Esophagus (tissue), 2 donors: ENCODE results near the gene USP7. TPM values are rescaled to one million over a fixed set of nuclear protein-coding genes. Genes with fewer than 3 reads are reported as not detected.
"Not testable (repeated sequence)": the region's sequence is repeated elsewhere in the genome, so short reads cannot be mapped to it uniquely, and the experiment has no call there.

ENCODE experiments used
- H3K27ac ChIP-seq, 2 donors: one replicate each; pipeline ENCODE4 v1.5.1; 2013; ENCODE audit warnings: low read depth in 2 of 2, mild to moderate bottlenecking in 2 of 2, inconsistent platforms in 1 of 2, low read length in 1 of 2, moderate library complexity in 1 of 2
- H3K27me3 ChIP-seq, 2 donors: one replicate each; pipeline ENCODE4 v1.6.1; 2013; ENCODE audit warnings: low read length in 2 of 2, control low read depth in 1 of 2, mild to moderate bottlenecking in 1 of 2; ENCODE audit not compliant: insufficient read depth in 2 of 2, control insufficient read depth in 1 of 2
- H3K36me3 ChIP-seq, 2 donors: one replicate each; pipeline ENCODE4 v1.6.1; 2013; ENCODE audit warnings: low read length in 1 of 2; ENCODE audit not compliant: control insufficient read depth in 2 of 2, insufficient read depth in 2 of 2
- H3K4me1 ChIP-seq, 2 donors: one replicate each; pipeline ENCODE4 v1.6.1; 2013; ENCODE audit warnings: low read length in 1 of 2; ENCODE audit not compliant: control insufficient read depth in 2 of 2, insufficient read depth in 2 of 2
- H3K4me3 ChIP-seq, 2 donors: one replicate each; pipeline ENCODE4 v1.5.1; 2013; ENCODE audit warnings: low read length in 2 of 2, mild to moderate bottlenecking in 2 of 2, low read depth in 1 of 2, moderate library complexity in 1 of 2
- H3K9me3 ChIP-seq, 2 donors: one replicate each; pipeline ENCODE4 v1.6.1; 2013; ENCODE audit warnings: mild to moderate bottlenecking in 2 of 2, low read depth in 1 of 2, low read length in 1 of 2, moderate library complexity in 1 of 2; ENCODE audit not compliant: control insufficient read depth in 2 of 2, insufficient read depth in 1 of 2
- WGBS, 2 donors: extraction: QIAGEN DNeasy Blood & Tissue Kit; methylation state at CpG; one replicate each; pipeline ENCODE4 v1.1.7; 2013; 5-methylcytosine and 5-hydroxymethylcytosine counted together
- polyA plus RNA-seq, 2 donors: library from polyadenylated mRNA; stranded (reverse); fragments of 200-250 nt; gene quantifications; one replicate each; pipeline ENCODE4 v1.2.3, GENCODE V29; 2013
- donor health status: healthy with polysubstance abuse.
- donor health status: Bipolar disorder and iron deficiency.

The USP7 gene
- polyA plus RNA-seq, 2 donors: 27.8 to 34.6 TPM

DNA sequence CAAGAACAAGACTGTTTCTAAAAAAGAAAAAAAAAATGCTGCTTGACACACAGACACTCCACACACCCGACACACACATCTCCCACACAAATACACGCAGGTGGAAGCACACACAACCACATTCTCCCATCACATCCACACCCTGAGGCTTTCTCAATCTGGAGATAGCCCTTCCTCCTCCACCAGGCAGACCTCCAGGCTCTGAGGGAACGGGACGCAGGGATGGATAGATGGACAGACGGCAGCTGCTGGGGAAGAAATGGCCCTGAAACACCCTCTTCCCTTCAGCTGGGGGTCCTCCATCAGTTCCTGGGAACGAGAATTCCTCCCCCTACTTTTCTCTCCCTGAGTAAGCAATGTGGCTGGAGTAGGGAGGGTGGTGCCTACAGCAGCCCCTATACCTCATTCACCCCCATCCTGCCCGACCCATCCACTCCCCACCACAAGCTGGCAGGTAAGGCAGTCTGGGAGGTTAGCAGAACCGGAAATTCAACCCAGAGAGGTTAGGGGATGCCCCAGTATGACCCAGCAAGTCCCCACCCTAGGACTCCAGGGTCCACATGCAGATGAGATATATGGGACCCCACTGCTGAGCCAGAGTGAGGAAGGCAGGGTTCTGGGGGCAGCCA lies 85.7 kb downstream of the USP7 start:
- no peak overlapping the region for H3K4me3 ChIP-seq
- peak overlapping the region; percentile 18 to 82 for H3K27ac ChIP-seq
- H3K27me3 ChIP-seq: no peaks in the 10 kb centered on the region
- no peaks in the 10 kb centered on the region for H3K9me3 ChIP-seq
- H3K36me3 ChIP-seq: no peaks in the 10 kb centered on the region
- peaks cover 0 to 6% of the 10 kb centered on the region in 2 donors for H3K4me1 ChIP-seq
- 55 to 64% methylated on average over 8 of the region's 8 CpGs for WGBS, 2 donors

DNA sequence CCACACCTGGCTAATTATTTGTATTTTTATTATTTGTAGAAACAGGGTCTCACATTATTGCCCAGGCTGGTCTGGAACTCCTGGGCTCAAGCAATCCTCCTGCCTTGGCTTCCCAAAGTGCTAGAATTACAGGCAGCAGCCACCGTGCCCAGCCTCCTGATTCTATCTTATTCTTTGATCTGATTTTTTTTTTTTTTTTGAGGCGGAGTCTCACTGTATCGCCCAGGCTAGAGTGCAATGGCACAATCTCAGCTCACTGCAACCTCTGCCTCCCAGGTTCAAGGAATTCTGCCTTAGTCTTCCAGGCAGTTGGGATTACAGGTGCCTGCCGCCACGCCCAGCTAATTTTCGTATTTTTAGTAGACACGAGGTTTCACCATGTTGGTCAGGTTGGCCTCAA lies 88.4 kb downstream of the USP7 start:
- H3K4me1 ChIP-seq, H3K4me3 ChIP-seq, H3K27me3 ChIP-seq, H3K27ac ChIP-seq, H3K9me3 ChIP-seq, H3K36me3 ChIP-seq: not testable (repeated sequence)
- 65 to 80% methylated on average over 7 of the region's 7 CpGs for WGBS, 2 donors

DNA sequence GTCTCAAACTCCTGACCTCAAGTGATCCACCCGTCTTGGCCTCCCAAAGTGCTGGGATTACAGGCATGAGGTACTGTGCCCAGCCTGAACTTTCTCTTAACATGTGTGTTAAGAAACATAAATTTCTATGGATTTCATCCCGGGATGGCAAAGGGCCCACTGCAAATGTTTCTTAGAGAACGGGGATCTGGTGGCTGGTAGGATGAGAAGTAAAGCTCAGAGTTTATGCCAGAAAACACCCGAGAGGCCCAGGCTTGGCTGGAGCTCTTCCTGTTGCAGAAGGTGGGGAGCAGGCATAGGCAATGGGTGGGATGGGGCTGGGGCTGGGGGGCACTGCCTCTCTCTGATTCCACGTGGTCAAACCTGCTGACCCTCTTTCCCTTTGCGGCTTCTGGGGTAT lies 89.3 kb downstream of the USP7 start:
- H3K27me3 ChIP-seq: no peaks in the 10 kb centered on the region
- H3K4me1 ChIP-seq: peaks cover 0 to 13% of the 10 kb centered on the region in 2 donors
- WGBS, 2 donors: 47 to 51% methylated on average over 6 of the region's 6 CpGs

DNA sequence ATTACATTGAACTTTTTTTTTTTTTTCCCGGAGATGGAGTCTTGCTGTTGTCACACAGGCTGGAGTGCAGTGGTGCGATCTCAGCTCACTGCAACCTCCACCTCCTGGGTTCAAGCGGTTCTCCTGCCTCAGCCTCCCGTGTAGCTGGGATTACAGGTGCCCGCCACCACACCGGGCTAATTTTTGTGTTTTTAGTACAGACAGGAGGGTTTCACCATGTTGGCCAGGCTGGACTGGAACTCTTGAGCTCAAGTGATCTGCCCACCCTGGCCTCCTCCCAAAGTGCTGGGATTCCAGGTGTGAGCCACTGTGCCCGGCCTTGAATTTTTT lies 89.9 kb downstream of the USP7 start:
- not testable (repeated sequence) for H3K27ac ChIP-seq, H3K36me3 ChIP-seq, H3K4me3 ChIP-seq, H3K9me3 ChIP-seq, H3K27me3 ChIP-seq
- WGBS, 2 donors: 88 to 95% methylated on average over 7 of the region's 7 CpGs
- H3K4me1 ChIP-seq: peaks cover 0 to 13% of the 10 kb centered on the region in 2 donors

More for the DNA sequence above, 89.3 kb downstream of the USP7 start:
- H3K4me3 ChIP-seq: no peak overlapping the region
- H3K9me3 ChIP-seq: no peaks in the 10 kb centered on the region
- H3K27ac ChIP-seq: no peak overlapping the region
- no peaks in the 10 kb centered on the region for H3K36me3 ChIP-seq

DNA sequence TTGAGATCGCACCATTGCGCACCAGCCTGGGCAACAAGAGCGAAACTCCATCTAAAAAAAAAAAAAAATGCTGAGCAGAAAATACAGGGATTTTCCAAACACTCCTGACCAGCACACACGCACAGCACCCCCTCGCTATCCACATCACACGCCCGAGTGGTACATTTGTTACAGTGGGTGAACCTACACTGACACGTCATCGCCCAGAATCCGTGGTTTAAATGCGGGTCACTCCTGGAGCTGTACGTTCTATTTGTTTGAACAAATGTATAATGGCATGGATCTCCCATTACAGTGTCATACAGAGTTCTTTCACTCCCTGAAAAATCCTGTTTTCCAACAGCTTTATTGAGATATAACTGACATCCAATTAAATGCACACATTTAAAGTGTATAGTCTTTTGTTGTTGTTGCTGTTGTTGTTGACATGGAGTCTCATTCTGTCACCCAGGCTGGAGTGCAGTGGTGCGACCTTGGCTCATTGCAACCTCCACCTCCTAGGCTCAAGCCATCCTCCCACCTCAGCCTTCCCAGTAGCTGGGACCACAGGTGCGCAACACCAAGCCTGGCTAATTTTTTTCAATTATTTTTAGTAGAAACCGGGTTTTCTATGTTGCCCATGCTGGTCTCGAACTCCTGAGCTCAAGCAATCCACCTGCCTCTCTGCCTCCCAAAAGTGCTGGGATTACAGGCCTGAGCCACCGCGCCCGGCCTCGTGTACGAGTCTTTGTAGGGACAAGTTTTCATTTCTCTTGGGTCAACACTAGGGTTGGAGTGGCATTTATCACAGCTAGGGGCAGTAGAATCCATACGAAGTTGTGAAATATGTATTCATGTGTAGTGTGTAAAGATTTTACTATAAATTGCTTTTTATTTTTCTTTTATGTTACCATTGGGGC lies 90.5 kb downstream of the USP7 start:
- Histone ChIP-seq H3K9me3 (no peaks in the 10 kb centered on the region), H3K27me3 (no peaks in the 10 kb centered on the region), H3K27ac (no peak overlapping the region), H3K4me3 (no peak overlapping the region), H3K4me1 (peaks cover 0 to 11% of the 10 kb centered on the region in 2 donors), H3K36me3 (no peaks in the 10 kb centered on the region)
- 82 to 86% methylated on average over 22 of the region's 22 CpGs for WGBS, 2 donors

DNA sequence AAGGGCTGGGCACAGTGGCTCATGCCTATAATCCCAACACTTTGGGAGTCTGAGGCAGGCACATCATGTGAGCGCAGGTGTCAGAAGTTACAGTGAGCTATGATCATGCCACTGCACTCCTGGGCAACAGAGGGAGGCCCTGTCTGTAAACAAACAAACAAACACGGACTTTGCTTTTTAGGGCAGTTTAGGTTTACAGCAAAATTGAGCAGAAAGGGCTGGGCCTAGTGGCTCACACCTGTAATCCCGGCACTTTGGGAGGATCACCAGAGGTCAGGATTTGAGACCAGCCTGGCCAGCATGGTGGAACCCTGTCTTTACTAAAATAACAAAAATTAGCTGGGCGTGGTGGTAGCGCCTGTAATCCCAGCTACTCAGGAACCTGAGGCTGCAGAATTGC lies 91.6 kb downstream of the USP7 start:
- peak overlapping the region in 1 of 2 donors; percentile 22 for H3K27ac ChIP-seq
- peaks cover 0 to 2% of the 10 kb centered on the region in 2 donors for H3K36me3 ChIP-seq
- WGBS, 2 donors: 80 to 88% methylated on average over 5 of the region's 5 CpGs
- no peaks in the 10 kb centered on the region for H3K27me3 ChIP-seq
- no peaks in the 10 kb centered on the region for H3K9me3 ChIP-seq
- H3K4me1 ChIP-seq: peaks cover 0 to 11% of the 10 kb centered on the region in 2 donors
- H3K4me3 ChIP-seq: no peak overlapping the region

DNA sequence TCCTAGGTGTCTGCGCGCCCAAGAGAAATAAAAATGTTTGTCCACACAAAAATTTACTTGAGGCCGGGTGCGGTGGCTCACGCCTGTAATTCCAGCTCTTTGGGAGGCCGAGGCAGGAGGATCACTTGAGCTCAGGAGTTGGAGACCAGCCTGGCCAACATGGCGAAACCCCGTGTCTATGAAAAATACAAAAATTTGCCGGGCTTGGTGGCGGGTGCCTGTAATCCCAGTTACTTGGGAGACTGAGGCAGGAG lies 93.8 kb downstream of the USP7 start:
- WGBS, 2 donors: 97% methylated on average over 10 of the region's 10 CpGs
- Histone ChIP-seq H3K4me1 (peaks cover 0 to 29% of the 10 kb centered on the region in 2 donors), H3K27ac (peak overlapping the region; percentile 61 to 99)
- H3K27me3 ChIP-seq, H3K9me3 ChIP-seq, H3K36me3 ChIP-seq, H3K4me3 ChIP-seq: not testable (repeated sequence)

DNA sequence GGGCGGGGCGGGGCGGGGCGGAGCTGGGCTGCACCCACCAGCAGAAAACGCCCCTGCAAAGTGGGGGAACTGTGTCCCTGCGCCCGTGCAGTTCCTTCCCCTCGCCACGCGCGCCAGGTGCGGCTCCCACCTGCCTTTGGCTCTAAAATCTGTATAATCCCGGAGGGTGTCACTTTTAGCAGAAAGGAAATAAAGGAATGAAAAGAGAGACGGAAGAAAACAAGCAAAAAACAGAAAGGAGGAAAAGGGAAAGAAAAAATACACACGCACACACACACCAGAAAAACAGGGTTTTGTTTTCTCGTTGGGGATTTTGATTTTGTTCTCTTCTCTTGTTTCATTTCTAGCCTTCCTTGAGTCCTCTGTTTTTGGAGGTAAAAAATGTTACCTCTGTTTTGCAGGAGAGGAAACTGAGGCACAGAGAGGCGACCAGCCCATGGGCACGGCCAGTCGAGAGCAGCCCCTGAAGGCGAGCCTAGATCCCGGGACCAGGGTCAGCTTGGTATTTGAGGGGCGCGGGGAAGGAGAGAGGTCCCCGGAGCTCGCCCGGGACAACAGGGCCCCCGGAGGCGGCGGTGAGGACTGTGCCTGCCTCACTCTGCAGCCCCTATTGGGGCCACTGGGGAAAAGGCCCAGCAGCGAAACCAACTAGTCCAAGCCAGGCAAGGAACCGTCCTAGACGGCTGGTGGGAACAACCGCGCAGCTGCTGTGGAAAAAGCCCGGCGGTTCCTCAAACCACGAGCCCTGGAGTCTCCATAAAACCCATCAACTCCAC lies 94.3 kb downstream of the USP7 start:
- Histone ChIP-seq H3K9me3 (no peaks in the 10 kb centered on the region), H3K27ac (peak overlapping the region; percentile 61 to 99), H3K36me3 (peaks cover 0 to 4% of the 10 kb centered on the region in 2 donors), H3K4me3 (peak overlapping the region; percentile 20 to 30), H3K4me1 (peaks cover 0 to 35% of the 10 kb centered on the region in 2 donors), H3K27me3 (no peaks in the 10 kb centered on the region)
- WGBS, 2 donors: 29 to 32% methylated on average over 37 of the region's 37 CpGs

DNA sequence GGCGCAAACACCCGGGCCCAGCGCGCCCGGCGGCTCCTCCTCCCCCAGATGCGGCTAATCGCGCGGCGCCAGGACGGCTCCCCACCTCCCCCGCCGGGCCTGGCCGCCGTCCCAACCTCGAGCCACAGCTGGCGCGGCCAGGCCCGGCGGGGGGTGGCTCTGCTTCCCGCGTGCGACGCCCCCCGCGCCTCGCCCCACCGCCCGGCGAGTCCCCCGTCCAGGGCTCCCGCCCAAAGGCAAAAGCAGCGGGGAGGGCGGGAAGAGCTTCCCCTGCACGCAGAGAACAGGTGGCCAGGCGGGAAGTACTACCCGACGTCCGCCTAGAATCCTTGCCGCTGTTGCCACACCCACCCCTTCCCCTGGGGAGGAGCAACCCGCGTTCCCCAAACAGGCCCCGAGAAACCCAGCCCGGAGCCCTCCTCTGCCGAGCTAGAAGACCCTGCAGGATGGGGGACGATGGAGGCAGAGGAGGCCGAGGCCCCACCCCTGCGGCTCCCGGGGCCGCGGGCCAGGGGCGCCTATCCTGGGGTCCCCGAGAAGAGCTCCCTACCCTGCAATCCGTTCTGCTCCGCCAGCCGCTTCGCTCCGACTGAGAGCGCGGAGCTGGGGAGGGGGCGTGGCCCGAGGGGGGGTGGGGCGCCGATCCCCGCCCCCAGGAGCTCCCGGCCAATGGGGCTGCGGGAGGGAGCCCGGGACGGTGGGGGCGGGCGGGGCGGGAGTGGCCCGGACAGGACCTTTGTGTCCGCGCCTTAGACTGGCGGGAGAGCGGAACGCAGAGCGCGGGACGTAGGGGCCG lies 95.1 kb downstream of the USP7 start, which contains the start of gene CARHSP1:
TSS of gene CARHSP1 (minus strand) at position 591 of the 796 bp plus-strand sequence. CDS start 9,678 bp downstream, outside the sequence.
- peak within 1 kb of the TSS; percentile 64 to 76 for H3K4me3 ChIP-seq
- no peaks in the 10 kb centered on the region for H3K9me3 ChIP-seq
- no peaks in the 10 kb centered on the region for H3K27me3 ChIP-seq
- H3K27ac ChIP-seq: peak within 1 kb of the TSS; percentile 94 to 99
- H3K4me1 ChIP-seq: peaks cover 3 to 42% of the 10 kb centered on the region in 2 donors
- WGBS, 2 donors: 1% methylated on average over 60 to 83 of the region's 83 CpGs
- H3K36me3 ChIP-seq: peaks cover 0 to 10% of the 10 kb centered on the region in 2 donors
